ENCODE measurements around the gene KCNMA1. TPM values are rescaled to one million over a fixed set of nuclear protein-coding genes. Genes with fewer than 3 reads are reported as not detected.

KCNMA1 gene
- total RNA-seq, 1 donor from 2014 or later = 94.3 TPM

- Histone ChIP-seq H3K4me3 (no peak overlapping the region), H3K27me3 (no peaks in the 10 kb centered on the region), H3K27ac (no peak overlapping the region), H3K9me3 (no peaks in the 10 kb centered on the region), H3K36me3 (no peaks in the 10 kb centered on the region), H3K4me1 (peaks cover 15% of the 10 kb centered on the region)
- TF ChIP-seq POLR2AphosphoS5 (IDR thresholded peaks at IDR 0.05; ENCODE audit: insufficient read depth in 1 of 2, low read depth in 1 of 2) = no peak
- TF ChIP-seq POLR2A (IDR thresholded peaks at IDR 0.05) = no peak
- no peak for TF ChIP-seq CTCF (IDR thresholded peaks at IDR 0.05)
- intact Hi-C loops (cut with DNase I) = loop anchor here (10.0 kb wide), 1 partner anchor 73 kb away; no protein-coding TSS in a partner anchor
- no peak for DNase-seq (ENCODE audit: extremely low spot score in 2 of 2)
Observed at GRCh38 chr10:77552252-77552651, 85.4 kb downstream of the KCNMA1 start.

- Histone ChIP-seq H3K27ac (no peak overlapping the region), H3K27me3 (no peaks in the 10 kb centered on the region), H3K4me1 (peaks cover 9% of the 10 kb centered on the region), H3K36me3 (no peaks in the 10 kb centered on the region), H3K4me3 (no peak overlapping the region), H3K9me3 (no peaks in the 10 kb centered on the region)
- intact Hi-C loops (cut with DNase I) = loop anchor here (10.0 kb wide), 1 partner anchor 74 kb away; no protein-coding TSS in a partner anchor
- DNase-seq (ENCODE audit: extremely low spot score in 2 of 2) = peak in 1 of 2 donors; percentile 81
- no peak for TF ChIP-seq POLR2AphosphoS5 (IDR thresholded peaks at IDR 0.05; ENCODE audit: insufficient read depth in 1 of 2, low read depth in 1 of 2)
- TF ChIP-seq CTCF (IDR thresholded peaks at IDR 0.05) = no peak
- no peak for TF ChIP-seq POLR2A (IDR thresholded peaks at IDR 0.05)
Observed at GRCh38 chr10:77550378-77550777, 87.2 kb downstream of the KCNMA1 start.

GRCh38 chr10:77548671-77549070 is 88.9 kb downstream of the KCNMA1 start:
- H3K36me3 ChIP-seq = no peaks in the 10 kb centered on the region
- no peaks in the 10 kb centered on the region for H3K27me3 ChIP-seq
- no peaks in the 10 kb centered on the region for H3K9me3 ChIP-seq
- no peak for DNase-seq (ENCODE audit: extremely low spot score in 2 of 2)
- intact Hi-C loops (cut with DNase I) = no loop called here
- no peak overlapping the region for H3K27ac ChIP-seq
- no peak overlapping the region for H3K4me3 ChIP-seq
- TF ChIP-seq CTCF (IDR thresholded peaks at IDR 0.05) (no peak), POLR2A (IDR thresholded peaks at IDR 0.05) (no peak), POLR2AphosphoS5 (IDR thresholded peaks at IDR 0.05; ENCODE audit: insufficient read depth in 1 of 2, low read depth in 1 of 2) (no peak)
- H3K4me1 ChIP-seq = no peaks in the 10 kb centered on the region

GRCh38 chr10:77548157-77548556 is 89.5 kb downstream of the KCNMA1 start:
- DNase-seq (ENCODE audit: extremely low spot score in 2 of 2) = no peak
- no peak overlapping the region for H3K4me3 ChIP-seq
- H3K4me1 ChIP-seq = no peaks in the 10 kb centered on the region

More at GRCh38 chr10:77548157-77548556, 89.5 kb downstream of the KCNMA1 start:
- Histone ChIP-seq H3K36me3 (no peaks in the 10 kb centered on the region), H3K27ac (no peak overlapping the region), H3K9me3 (no peaks in the 10 kb centered on the region), H3K27me3 (no peaks in the 10 kb centered on the region)
- intact Hi-C loops (cut with DNase I) = no loop called here
- TF ChIP-seq POLR2AphosphoS5 (IDR thresholded peaks at IDR 0.05; ENCODE audit: insufficient read depth in 1 of 2, low read depth in 1 of 2) = no peak
- TF ChIP-seq CTCF (IDR thresholded peaks at IDR 0.05) = no peak
- TF ChIP-seq POLR2A (IDR thresholded peaks at IDR 0.05) = no peak

Measured in vagina (tissue), 2 donors.